ENCODE data around the gene PRKAG2.

The PRKAG2 gene

GRCh38 chr7:151796871-151797537 is 79.9 kb downstream of the PRKAG2 start:
- TF ChIP-seq CTCF (IDR thresholded peaks at IDR 0.05): no peak
- TF ChIP-seq ZFX (IDR thresholded peaks at IDR 0.05; ENCODE audit: borderline replicate concordance): no peak
- no peak overlapping the region for H3K27ac ChIP-seq

DNA sequence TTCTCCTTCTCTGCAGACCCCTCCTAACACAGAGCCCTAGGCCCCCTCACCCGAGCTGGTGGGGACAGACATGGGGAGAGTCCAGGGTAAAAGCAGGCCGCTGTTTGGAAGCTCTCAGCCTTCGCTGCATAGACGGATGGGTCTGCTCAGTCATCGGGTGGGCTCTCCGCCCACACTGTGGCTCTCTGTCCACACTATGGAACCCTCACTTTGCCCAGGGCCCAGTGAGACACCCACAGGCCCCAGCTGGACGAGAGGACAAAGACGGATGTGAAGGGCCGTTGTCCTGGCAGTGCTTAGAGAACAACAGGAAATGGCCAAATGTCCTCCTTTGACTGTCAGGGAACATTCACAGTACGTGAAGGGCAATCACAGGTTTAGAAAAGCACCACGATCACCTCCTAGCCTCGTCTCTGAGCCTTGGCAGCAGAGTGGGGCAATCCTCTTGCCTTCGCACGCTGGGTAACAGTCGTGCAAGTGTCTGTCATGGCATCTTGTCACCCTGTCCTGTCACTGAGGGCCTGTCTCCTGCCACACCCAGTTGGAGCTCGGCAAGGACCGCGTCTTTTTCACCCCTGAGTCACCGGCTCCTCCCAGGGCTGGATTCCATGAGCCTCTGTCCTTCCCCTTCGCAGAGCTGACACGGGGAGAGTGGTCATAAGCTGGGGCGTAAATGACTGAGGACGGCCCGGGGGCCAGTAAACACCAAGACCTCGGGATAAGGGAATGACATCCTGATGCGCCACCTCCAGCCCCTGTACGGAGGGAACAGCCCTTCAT is 80.6 kb downstream of the PRKAG2 start:
- TF ChIP-seq ZFX (IDR thresholded peaks at IDR 0.05; ENCODE audit: borderline replicate concordance): no peak
- TF ChIP-seq CTCF (IDR thresholded peaks at IDR 0.05): no peak
- H3K27ac ChIP-seq: no peak overlapping the region

DNA sequence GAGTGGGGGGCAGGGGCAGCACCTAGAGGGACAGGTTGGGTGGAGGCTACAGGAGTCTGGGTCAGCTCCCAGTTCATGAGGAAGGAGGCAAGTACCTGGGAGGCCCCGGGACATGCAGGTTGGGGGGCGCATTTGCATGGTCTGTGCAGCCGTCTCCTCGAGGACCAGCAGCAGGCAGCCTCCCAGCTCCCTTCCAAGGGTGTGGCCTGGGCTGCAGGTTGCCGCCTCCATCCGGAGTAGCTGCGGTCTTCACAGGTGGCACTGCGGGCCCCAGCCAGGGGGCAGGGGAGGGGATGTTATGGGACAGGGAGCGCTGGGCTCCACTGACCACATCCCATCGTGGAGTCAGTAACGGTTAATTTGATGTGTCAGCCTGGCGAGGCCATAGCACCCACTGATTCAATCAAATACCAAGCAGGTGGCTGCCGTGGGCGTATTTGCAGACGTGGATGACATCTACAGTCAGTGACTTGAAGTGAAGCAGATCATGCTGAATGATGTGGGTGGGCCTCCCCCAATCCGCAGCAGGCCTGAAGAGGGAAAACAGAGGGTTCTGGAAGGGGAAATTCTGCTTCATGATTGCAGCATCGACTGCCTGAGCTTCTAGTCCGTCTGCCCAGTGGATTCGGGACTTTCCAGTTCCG is 81.6 kb downstream of the PRKAG2 start:
- no peak for TF ChIP-seq ZFX (IDR thresholded peaks at IDR 0.05; ENCODE audit: borderline replicate concordance)

DNA sequence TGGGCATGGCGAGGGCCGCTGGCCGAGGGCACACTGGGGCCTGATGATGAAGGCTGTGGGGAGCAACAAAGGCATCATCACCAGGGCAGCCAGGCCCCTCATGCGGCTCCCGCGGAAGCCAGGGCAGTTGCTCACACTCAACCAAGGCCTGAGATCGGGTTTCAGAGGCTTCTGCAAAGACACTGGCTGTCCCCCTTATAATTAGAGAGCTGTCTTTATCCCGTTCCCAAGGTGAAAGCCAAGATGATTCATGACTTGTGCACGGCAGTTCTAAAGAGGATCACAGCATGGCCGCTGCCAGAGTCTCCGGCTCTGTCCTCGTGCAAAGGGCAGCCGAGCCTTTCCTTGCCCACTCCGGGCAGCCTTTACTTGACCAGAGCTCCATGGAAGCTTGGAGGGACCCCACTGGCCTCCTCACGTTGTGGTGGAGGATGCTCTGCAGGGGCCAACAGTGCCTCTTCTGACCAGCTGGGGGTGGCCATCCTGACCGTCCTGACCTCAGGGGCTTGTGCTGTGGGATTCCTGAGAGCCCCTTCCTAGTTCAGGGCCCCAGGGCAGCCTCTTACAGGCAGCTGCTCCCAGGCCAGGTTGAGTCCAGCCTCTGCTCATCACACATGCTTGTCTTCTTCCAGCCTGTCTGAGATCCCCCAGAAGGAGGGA is 82.3 kb downstream of the PRKAG2 start:
- H3K27ac ChIP-seq: no peak overlapping the region
- TF ChIP-seq ZFX (IDR thresholded peaks at IDR 0.05; ENCODE audit: borderline replicate concordance) (no peak), CTCF (IDR thresholded peaks at IDR 0.05) (no peak)

More for the DNA sequence above, 81.6 kb downstream of the PRKAG2 start:
- H3K27ac ChIP-seq: no peak overlapping the region

DNA sequence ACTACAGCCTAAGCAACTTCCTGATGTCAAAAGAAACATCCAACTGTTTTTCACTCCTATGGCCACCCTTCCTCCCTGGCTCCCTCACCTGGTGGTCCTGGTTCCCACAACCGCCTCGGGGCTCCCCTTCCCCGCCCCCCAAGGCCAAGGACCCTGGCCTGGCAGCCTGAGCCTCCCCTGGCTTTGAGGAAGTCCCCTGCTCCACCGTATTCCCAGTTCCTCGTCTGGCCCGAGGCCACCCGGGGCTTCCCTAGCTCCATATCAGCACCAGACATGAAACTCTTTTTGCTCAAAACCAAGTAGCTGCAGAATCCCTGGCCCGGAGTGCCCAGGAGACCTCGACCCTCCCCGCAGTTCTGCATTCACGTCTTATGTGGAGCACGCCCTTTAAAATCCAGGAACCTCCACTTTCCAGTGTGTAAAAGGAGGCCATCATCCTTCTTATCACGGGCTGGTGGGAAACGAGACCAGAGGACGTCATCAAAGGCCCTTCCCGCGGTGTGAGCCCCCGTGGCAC is 82.9 kb downstream of the PRKAG2 start:
- no peak for TF ChIP-seq ZFX (IDR thresholded peaks at IDR 0.05; ENCODE audit: borderline replicate concordance)
- no peak for TF ChIP-seq CTCF (IDR thresholded peaks at IDR 0.05)
- no peak overlapping the region for H3K27ac ChIP-seq

- no peak for TF ChIP-seq ZFX (IDR thresholded peaks at IDR 0.05; ENCODE audit: borderline replicate concordance)
- TF ChIP-seq CTCF (IDR thresholded peaks at IDR 0.05): no peak
- H3K27ac ChIP-seq: no peak overlapping the region
Measured at GRCh38 chr7:151793531-151793951, 83.4 kb downstream of the PRKAG2 start.

DNA sequence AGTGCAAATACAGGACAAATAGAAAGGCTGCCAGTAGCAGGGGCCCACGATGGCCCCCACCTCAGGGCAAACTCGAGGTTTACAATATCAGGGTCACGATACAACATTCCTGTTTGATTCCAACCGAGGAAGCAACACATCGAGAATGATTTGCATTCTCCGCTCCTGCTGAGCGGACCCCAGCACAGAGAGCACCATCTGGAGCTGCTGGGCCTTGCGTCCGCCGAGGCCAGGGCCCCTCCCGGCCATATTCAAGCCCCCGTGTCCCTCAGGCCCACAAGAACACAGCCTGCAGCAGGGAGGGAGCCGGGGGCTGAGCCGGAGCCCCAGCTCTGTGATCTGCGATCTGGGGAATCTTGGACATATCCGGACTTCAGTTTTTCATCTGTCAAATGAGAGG is 84.3 kb downstream of the PRKAG2 start:
- H3K27ac ChIP-seq: no peak overlapping the region
- TF ChIP-seq CTCF (IDR thresholded peaks at IDR 0.05) (no peak), ZFX (IDR thresholded peaks at IDR 0.05; ENCODE audit: borderline replicate concordance) (no peak)
